Astrocyte of the hippocampus (primary cell): ENCODE data around the gene RABEP1.
A peak's percentile ranks its signal among the peaks of the same experiment; 100 is the strongest.
"Not testable (repeated sequence)": the region's sequence is repeated elsewhere in the genome, so short reads cannot be mapped to it uniquely, and the experiment has no call there.

Experiments
- DNase-seq: peaks from one replicate; pipeline ENCODE4 v3.0.0; 2011; ENCODE audit warnings: low read depth, low spot score

Gene RABEP1

DNA sequence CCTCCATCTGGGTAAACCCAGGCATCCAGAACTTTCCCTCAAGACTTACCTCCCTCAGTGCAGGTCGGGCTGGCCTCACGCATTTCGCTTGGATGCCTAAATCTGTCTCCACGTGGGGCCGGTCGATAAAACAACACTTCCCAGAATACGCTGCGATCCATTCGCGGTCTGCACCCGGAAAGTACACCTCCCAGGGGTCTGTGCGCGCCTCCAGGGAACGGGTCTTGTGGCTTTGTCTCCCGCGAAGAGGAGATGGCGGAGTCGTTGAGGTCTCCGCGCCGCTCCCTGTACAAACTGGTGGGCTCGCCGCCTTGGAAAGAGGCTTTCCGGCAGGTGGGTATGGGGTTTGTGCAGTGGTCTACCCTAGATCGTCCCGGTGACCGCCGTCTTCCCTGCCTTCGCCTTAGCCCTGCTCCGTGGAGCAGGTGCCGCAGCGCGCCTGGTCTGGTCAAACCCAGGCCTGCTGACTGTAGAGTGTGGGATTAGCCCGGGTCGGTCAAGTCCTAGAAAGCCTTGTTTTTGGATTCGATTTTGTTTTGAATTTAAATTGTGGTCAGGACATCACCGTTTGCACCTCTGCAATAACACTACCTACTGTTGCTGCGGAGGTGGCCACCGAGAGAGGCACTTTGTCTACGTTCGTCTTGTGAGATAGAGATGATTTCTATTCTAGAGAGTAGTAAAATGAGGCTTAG lies 138.0 kb downstream of the RABEP1 start, which contains the start of gene RPAIN:
Gene RPAIN, plus strand, starts transcription at position 224 of the 695 bp plus-strand sequence. Its CDS starts 29 bp downstream, at position 253.
- DNase-seq, result peak; percentile 93

DNA sequence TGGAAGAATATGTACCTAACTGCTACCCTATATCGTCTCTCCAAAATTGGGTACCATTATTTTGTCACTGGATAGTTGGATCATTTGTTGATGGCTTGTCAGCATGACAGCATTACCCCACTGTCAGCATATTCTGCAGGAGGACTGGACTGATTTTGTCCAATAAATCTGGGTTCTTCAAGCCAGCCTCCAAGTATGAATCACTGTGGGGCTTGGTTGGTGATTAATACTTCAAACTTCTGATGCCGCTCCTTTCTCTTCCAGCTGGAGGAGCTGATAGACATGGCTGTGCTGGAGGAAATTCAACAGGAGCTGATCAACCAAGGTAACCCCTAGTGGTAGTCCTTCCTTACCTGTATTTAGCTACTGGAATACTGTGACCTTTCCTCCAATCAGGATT lies 140.4 kb downstream of the RABEP1 start:
- peak; percentile 73 for DNase-seq

DNA sequence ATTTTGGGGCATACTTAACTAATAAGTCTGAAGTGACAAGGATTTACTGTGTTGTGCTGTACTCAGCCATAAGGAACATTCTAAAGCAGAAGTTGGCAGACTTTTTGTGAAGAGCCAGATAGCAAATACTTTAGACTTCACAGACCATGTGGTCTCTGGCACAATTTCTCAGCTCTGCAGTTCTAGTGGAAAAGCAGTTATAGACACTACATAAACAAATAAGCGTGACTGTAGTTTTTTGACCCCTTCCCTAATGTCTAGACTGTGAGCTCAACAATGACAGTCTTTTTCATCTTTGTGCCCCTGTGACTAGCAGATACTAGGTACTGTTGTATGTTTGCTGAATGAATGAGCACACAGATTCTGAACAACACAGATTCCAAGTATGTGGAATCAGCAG lies 142.8 kb downstream of the RABEP1 start:
- DNase-seq, result peak; percentile 55

DNA sequence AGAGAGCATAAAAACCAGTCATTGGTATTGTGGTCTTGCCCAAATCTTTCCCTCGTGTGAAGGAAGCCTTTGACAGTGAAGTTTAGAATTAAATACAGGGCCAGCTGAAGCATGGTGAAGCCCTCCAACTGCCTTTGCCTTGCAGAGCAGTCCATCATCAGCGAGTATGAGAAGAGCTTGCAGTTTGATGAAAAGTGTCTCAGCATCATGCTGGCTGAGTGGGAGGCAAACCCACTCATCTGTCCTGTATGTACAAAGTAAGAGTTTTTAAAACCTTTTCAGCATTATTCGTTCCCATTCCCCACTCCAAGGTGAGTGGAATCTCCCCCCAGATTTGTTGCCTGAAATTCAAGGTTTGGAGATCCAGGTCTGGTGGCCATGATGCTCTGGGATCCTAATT lies 143.7 kb downstream of the RABEP1 start:
- no peak for DNase-seq

DNA sequence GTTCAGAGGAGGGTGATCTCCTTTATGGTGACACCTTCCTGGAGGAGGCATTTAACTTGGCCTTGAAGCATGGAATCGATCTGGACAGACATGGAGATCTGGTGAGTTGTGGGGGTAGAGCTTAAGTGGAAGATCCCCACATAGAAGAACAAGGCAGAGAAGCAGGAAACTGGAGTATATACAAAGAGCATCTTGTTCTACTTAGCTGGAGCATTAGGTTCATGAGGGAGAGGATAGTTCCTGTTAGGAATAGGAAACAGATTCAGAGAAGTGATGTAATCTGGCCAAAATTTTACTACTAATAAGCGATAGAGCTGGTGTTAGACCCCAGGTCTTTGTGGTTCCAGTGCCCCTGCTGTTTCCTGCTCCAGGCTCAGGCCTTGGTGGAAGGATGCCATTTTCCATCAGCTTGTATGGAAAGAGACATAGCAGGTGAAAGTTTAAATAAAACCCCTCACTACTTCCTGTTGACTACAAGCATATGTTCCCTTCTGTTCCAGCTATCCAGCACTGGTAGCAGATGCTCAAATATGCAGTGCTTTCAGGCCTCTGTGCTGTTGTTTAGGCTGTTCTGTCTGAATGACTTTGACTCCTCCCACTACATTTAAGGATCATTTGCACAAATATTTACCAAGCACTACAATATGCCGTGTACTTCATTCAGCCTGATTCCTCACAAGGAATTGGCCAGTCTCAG lies 147.3 kb downstream of the RABEP1 start:
- DNase-seq, result no peak

DNA sequence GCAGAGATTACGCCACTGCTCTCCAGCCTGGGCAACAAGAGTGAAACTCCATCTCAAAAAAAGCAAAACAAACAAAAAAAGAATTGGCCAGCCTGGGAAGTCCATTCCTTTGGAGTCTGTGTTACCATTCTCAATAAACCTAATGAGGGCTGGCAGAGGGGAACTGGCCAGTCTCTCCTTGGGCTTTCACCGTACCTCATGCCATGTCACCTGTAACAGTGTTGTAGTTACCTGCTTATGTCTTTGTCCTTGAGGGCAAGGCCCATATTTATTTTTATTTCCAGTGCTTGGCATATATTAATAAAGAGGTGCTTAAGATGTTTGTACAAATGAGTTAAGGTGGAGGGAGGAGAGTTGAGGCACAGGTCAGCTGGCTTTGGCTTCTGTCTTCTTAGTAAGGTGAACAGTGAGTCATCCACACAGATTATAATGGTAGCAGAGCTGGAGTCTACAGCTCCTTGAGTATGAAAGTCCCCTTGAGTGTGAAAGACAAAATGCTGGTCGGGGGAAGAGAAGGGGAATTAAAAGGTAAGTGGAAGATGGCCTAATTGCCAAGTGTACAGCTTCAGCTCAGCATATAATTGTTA lies 148.4 kb downstream of the RABEP1 start:
- no peak for DNase-seq

DNA sequence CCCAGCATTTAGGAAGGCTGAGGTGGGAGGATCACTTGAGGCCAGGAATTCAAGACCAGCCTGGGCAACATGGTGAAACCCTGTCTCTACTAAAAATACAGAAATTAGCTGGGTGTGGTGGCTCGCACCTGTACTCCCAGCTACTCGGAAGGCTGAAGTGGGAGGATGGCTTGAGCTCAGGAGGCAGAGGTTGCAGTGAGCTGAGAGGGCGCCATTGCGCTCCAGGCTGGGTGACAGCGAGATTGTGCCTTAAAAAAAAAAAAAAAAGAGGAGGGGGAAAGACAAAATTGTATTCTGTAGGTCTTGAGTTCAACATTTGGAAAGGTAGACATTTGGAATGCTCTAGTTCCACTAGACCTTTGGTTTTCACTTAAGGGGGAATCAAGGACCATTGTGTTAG lies 149.2 kb downstream of the RABEP1 start:
- DNase-seq, result not testable (repeated sequence)

DNA sequence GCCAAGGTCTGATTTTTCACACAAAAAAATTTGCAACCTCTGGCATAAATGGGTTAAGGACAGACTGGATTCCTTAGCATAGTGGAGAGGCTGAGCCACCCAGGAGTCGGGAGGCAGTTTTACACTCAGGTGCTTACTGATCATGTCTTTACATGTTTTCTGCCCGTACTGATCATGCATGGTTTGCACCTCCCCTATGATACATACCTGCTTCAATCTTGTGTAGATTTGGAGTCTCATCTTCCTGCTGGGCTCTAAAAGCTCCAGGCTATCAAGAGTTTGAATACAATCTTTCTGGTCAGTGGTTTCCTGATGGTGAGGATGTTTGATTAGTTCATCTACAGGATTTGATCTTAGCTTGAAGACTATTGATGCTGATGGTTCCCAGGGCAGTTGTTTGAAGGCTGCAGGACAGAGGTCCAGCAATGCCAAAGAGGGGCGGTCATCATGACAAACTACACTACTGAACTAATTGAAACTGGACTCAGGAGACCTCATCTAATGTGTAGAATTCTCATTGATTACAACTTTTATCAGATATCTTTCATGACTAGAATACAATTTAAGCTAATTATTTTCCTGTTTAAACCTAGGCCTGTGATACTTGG lies 150.0 kb downstream of the RABEP1 start:
- no peak for DNase-seq

DNA sequence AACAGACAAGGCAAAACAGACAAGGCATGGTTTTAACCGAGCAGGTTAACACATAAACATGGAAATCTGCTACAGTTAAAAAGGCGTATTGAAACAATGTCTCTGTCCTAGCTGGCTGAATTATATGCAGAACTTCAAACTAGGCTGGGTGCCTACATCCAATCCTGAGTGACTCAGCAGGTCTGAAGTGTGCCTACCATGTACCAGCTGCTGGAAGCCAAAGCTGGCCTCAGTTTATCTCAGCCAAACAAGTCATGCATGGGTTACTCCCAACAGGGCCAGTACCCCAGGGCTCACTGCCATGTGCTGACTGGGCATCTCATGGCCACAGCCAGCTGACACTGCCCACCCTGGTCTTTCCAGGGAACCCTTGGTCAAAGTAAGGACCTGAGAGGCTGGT lies 152.9 kb downstream of the RABEP1 start:
- DNase-seq, result no peak
